Testis (tissue), 2 donors: ENCODE results near the gene OR4C5.
"Not testable (repeated sequence)": the region's sequence is repeated elsewhere in the genome, so short reads cannot be mapped to it uniquely, and the experiment has no call there.

Source experiments
- POLR2A ChIP-seq: fragments of 450-650 bp; IDR thresholded peaks from one replicate; pipeline ENCODE4 v1.6.1; 2017; ENCODE audit warnings: antibody characterized with exemption, mild to moderate bottlenecking, moderate library complexity
- TF ChIP-seq, protein P1 (sequence below), 3 experiments: fragments of 450-650 bp in 2 of 3; fragments of 200-600 bp in 1 of 3; sonication (generic) in 1 of 3; IDR thresholded peaks; one replicate each; pipeline ENCODE4 v1.5.1; 2016 to 2019; ENCODE audit warnings: antibody characterized with exemption in 3 of 3, mild to moderate bottlenecking in 2 of 3, moderate library complexity in 1 of 3

DNA sequence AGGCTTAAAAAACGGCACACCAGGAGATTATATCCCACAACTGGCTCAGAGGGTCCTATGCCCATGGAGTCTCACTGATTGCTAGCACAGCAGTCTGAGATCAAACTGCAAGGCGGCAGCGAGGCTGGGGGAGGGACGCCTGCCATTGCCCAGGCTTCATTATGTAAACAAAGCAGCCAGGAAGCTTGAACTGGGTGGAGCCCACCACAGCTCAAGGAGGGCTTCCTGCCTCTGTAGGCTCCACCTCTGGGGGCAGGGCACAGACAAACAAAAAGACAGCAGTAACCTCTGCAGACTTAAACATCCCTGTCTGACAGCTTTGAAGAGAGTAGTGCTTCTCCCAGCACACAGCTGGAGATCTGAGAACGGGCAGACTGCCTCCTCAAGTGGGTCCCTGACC is 20.0 kb downstream of the OR4C5 start:
- TF ChIP-seq, protein P1, sequence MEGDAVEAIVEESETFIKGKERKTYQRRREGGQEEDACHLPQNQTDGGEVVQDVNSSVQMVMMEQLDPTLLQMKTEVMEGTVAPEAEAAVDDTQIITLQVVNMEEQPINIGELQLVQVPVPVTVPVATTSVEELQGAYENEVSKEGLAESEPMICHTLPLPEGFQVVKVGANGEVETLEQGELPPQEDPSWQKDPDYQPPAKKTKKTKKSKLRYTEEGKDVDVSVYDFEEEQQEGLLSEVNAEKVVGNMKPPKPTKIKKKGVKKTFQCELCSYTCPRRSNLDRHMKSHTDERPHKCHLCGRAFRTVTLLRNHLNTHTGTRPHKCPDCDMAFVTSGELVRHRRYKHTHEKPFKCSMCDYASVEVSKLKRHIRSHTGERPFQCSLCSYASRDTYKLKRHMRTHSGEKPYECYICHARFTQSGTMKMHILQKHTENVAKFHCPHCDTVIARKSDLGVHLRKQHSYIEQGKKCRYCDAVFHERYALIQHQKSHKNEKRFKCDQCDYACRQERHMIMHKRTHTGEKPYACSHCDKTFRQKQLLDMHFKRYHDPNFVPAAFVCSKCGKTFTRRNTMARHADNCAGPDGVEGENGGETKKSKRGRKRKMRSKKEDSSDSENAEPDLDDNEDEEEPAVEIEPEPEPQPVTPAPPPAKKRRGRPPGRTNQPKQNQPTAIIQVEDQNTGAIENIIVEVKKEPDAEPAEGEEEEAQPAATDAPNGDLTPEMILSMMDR (IDR thresholded peaks at IDR 0.05): not testable (repeated sequence)
- TF ChIP-seq POLR2A: not testable (repeated sequence)
